Urinary bladder (tissue), 4 donors: ENCODE measurements around the gene CLEC4A. TPM values are rescaled to one million over a fixed set of nuclear protein-coding genes. Genes with fewer than 3 reads are reported as not detected.
"Not testable (repeated sequence)": the region's sequence is repeated elsewhere in the genome, so short reads cannot be mapped to it uniquely, and the experiment has no call there.

Experiments
- DNase-seq: peaks from one replicate; pipeline ENCODE4 v3.0.0-alpha.2; 2015; ENCODE audit errors: extremely low spot score
- H3K27ac ChIP-seq: one replicate; pipeline ENCODE4 v1.5.1; 2013; ENCODE audit warnings: low read depth, mild to moderate bottlenecking, moderate library complexity
- H3K36me3 ChIP-seq: one replicate; pipeline ENCODE4 v1.6.1; 2013; ENCODE audit warnings: mild to moderate bottlenecking, moderate library complexity; ENCODE audit not compliant: insufficient read depth
- H3K4me1 ChIP-seq: one replicate; pipeline ENCODE4 v1.6.1; 2013; ENCODE audit warnings: mild to moderate bottlenecking, moderate library complexity; ENCODE audit not compliant: insufficient read depth
- H3K4me3 ChIP-seq: one replicate; pipeline ENCODE4 v1.5.1; 2013; ENCODE audit warnings: low read depth, low read length
- WGBS: extraction: QIAGEN DNeasy Blood & Tissue Kit; methylation state at CpG from one replicate; pipeline ENCODE4 v1.1.7; 2013; 5-methylcytosine and 5-hydroxymethylcytosine counted together
- polyA plus RNA-seq: library from polyadenylated mRNA; stranded (reverse); fragments of 200-250 nt; gene quantifications from one replicate; pipeline ENCODE4 v1.2.3, GENCODE V29; 2013
- total RNA-seq: library from RNA; depleted of rRNA; stranded (reverse); fragments of >200 nt; gene quantifications from one replicate; pipeline ENCODE4 v1.2.3, GENCODE V29; 2014
- donor health status: healthy with polysubstance abuse.
- donor health status: healthy.

CLEC4A gene
- total RNA-seq (2.1 TPM), polyA plus RNA-seq (2.6 TPM)

DNA sequence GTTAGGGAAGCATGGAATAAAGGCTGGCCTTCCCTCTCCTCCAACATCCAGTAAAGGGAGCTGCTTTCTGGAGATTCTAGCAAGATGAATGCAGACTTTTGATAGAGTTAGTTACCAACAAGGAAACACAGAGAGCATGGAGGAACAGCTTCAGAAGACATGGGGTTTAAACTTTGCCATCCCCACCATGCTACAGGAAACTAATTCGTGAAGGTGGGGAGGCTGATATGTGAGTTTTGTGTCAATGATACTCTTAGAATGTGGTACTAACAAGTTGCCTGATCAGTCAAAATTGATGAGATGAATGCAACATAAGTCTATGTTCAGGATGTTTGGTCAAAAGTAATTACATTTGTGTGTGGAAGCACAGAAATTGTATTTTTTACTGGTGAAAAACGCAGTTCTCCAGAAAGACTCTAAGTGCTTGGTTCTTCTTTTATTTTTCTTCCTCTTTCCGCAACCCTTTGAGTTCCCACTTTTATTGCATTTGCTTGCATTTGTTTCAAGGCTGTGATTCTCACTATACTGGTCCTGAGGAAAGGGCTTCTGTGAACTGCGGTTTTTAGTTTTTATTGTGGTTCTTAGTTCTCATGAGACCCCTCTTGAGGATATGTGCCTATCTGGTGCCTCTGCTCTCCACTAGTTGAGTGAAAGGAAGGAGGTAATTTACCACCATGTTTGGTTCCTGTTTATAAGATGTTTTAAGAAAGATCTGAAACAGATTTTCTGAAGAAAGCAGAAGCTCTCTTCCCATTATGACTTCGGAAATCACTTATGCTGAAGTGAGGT lies at the start of gene CLEC4A:
CLEC4A (plus strand) TSS at position 494 of the 789 bp plus-strand sequence; CDS start at position 756, 262 bp downstream.
- Histone ChIP-seq H3K4me3 (no peak within 1 kb of the TSS), H3K4me1 (no peaks in the 10 kb centered on the region), H3K27ac (no peak within 1 kb of the TSS), H3K36me3 (no peaks in the 10 kb centered on the region)
- DNase-seq, result no peak
- 79% methylated on average over 5 of the region's 5 CpGs for WGBS

- Histone ChIP-seq H3K36me3 (no peaks in the 10 kb centered on the region), H3K27ac (no peak overlapping the region), H3K4me1 (no peaks in the 10 kb centered on the region), H3K4me3 (no peak overlapping the region)
- WGBS, result 85% methylated on average over 6 of the region's 6 CpGs
- DNase-seq, result no peak
Observed at GRCh38 chr12:8075935-8076334, 47.5 kb upstream of the CLEC4A start.

DNA sequence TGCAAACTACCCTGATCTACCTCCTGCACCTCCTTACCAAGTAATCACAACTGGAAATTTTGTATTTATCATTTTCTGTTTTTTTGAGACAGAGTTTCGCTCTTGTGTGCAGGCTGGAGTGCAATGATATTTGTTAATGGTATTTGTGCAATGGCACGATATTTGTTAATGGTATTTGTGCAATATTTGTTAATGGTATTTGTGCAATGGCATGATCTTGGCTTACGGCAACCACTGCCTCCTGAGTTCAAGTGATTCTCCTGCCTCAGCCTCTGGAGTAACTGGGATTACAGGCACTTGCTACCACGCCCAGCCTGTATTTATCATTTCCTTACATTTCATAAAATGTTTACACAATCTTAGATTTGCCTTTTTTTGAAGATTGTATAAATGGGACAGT lies 47.1 kb upstream of the CLEC4A start:
- no peak for DNase-seq
- 77% methylated on average over 4 of the region's 4 CpGs for WGBS
- Histone ChIP-seq H3K27ac (no peak overlapping the region), H3K4me3 (no peak overlapping the region), H3K36me3 (no peaks in the 10 kb centered on the region), H3K4me1 (no peaks in the 10 kb centered on the region)

- 34% methylated on average over 4 of the region's 4 CpGs for WGBS
Observed at GRCh38 chr12:8077207-8077606, 46.2 kb upstream of the CLEC4A start.

DNA sequence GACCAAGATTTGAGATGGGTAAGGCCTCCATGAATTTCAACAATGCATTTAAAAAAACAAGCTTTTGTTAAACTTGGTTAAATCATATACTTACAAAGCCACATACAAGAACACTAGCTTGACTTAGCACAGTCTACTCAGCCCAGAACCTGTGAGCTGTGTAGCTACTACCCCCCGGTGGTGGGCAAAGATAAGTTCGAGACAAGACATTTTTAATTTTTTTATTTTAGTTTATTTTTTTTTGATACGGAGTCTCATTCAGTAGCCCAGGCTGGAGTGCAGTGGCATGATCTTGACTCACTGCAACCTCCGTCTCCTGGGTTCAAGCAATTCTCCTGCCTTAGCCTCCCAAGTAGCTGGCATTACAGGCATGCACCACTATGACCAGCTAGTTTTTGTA lies 45.0 kb upstream of the CLEC4A start:
- Histone ChIP-seq H3K4me3 (no peak overlapping the region), H3K36me3 (no peaks in the 10 kb centered on the region), H3K4me1 (no peaks in the 10 kb centered on the region), H3K27ac (no peak overlapping the region)
- DNase-seq, result no peak
- WGBS, result 23% methylated on average over 4 of the region's 4 CpGs

More at GRCh38 chr12:8077207-8077606, 46.2 kb upstream of the CLEC4A start:
- no peak for DNase-seq
- H3K4me3 ChIP-seq, result no peak overlapping the region
- H3K27ac ChIP-seq, result no peak overlapping the region
- no peaks in the 10 kb centered on the region for H3K4me1 ChIP-seq
- no peaks in the 10 kb centered on the region for H3K36me3 ChIP-seq

- Histone ChIP-seq H3K27ac (no peak overlapping the region), H3K36me3 (no peaks in the 10 kb centered on the region), H3K4me3 (no peak overlapping the region), H3K4me1 (no peaks in the 10 kb centered on the region)
- WGBS, result 76% methylated on average over 2 of the region's 2 CpGs
- no peak for DNase-seq
Observed at GRCh38 chr12:8078916-8079315, 44.5 kb upstream of the CLEC4A start.

- no peaks in the 10 kb centered on the region for H3K4me1 ChIP-seq
- no peaks in the 10 kb centered on the region for H3K36me3 ChIP-seq
- H3K4me3 ChIP-seq, result no peak overlapping the region
- DNase-seq, result no peak
- H3K27ac ChIP-seq, result no peak overlapping the region
Observed at GRCh38 chr12:8080120-8080519, 43.3 kb upstream of the CLEC4A start.

DNA sequence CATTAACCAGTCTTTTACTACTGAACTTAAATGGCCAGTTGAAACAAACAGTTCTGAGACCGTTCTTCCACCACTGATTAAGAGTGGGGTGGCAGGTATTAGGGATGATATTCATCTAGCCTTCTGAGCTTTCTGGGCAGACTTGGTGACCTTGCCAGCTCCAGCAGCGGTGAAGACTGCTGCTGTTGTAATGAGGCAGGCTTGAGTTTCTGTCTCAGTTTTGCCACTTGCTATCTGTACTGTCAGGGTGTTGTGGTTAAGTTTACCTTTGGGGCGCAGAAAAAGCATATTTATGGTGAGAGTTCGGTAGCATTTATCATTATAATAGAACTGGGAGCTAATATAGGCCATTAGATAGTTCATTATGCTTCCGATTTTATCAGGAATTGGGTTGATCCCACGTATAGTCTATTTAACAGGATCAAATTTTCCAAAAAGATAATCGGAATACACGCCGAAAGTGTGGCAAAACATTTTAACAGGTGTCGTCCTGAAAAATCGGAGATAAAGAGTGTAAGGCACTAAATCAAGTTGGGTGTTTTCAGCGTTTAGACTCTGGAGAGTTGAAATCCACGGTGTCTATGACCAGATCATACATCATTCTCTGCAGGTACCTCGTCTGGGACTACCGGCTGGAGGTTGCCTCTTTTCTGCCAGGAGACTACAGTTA lies 42.0 kb upstream of the CLEC4A start:
- peak overlapping the region; percentile 53 for H3K4me3 ChIP-seq
- peak overlapping the region; percentile 68 for H3K27ac ChIP-seq
- peak; percentile 6 for DNase-seq
- H3K36me3 ChIP-seq, result no peaks in the 10 kb centered on the region
- WGBS, result 1% methylated on average over 15 of the region's 15 CpGs
- no peaks in the 10 kb centered on the region for H3K4me1 ChIP-seq

DNA sequence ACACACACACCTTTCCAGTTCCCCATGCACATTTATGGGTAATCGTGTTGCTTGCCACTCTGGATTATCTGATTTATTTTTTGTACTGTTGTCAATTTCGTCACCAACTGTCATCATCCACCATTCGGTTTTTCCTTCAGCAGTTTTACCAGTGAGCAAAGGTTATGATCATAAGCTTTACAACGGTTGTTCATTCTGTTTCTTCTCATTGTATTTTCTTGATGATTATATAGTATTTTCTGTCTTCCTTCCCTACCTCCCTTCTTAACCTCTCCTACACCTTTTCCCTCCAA lies 40.7 kb upstream of the CLEC4A start:
- Histone ChIP-seq H3K27ac (no peak overlapping the region), H3K36me3 (no peaks in the 10 kb centered on the region), H3K4me1 (no peaks in the 10 kb centered on the region), H3K4me3 (peak overlapping the region; percentile 53)
- WGBS, result 6% methylated on average over 4 of the region's 4 CpGs
- DNase-seq, result peak; percentile 13

GRCh38 chr12:8084351-8084750 lies 39.1 kb upstream of the CLEC4A start:
- 67% methylated on average over 3 of the region's 3 CpGs for WGBS
- DNase-seq, H3K36me3 ChIP-seq, H3K27ac ChIP-seq, H3K4me1 ChIP-seq, H3K4me3 ChIP-seq: not testable (repeated sequence)

GRCh38 chr12:8087666-8088065 lies 35.8 kb upstream of the CLEC4A start:
- DNase-seq, result no peak
- Histone ChIP-seq H3K27ac (no peak overlapping the region), H3K4me3 (no peak overlapping the region), H3K36me3 (no peaks in the 10 kb centered on the region), H3K4me1 (no peaks in the 10 kb centered on the region)
- WGBS, result 89% methylated on average over 2 of the region's 2 CpGs

DNA sequence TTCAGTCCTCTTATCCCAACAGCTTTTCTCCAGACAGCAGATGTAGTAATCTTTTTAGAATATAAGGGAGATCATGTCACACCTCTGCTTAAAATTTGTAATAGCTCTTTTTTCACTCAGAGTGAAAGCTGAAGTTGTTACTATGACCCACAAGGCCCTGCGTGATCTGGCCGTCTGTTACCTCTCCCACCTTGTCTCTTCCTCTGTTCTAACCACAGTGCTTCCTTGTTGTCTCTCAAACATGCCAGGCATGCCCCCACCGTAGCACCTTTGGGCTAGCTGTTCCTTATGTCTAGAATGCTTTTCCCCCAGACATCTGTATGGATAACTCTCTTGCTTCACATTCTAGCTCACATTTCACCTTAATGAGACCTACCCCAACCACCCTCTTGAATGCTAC lies 34.8 kb upstream of the CLEC4A start:
- peaks cover 6% of the 10 kb centered on the region for H3K36me3 ChIP-seq
- no peaks in the 10 kb centered on the region for H3K4me1 ChIP-seq
- H3K4me3 ChIP-seq, result no peak overlapping the region
- 68% methylated on average over 3 of the region's 3 CpGs for WGBS
- no peak for DNase-seq
- H3K27ac ChIP-seq, result no peak overlapping the region

GRCh38 chr12:8089277-8089676 lies 34.1 kb upstream of the CLEC4A start:
- not testable (repeated sequence) for H3K36me3 ChIP-seq, H3K4me1 ChIP-seq, DNase-seq, H3K27ac ChIP-seq, H3K4me3 ChIP-seq
- WGBS, result 91% methylated on average over 11 of the region's 11 CpGs

DNA sequence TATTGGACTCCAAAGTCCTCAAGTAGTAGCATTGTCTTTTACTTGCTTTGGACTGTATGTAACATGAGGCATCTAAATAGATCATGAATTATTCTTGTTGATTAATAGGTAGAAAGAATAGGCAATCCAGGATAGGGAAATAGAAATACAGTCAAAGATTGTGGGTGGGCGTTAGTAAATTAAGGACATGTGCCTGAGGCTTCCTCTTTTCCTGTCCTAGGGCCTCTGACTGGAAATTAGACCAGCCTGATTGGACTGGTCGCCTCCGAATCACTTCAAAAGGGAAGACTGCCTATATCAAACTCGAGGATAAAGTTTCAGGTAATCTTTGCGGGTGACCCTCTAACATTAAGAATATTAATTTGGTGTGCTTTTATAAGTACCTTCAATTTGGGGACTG lies 33.7 kb upstream of the CLEC4A start:
- no peak overlapping the region for H3K27ac ChIP-seq
- no peaks in the 10 kb centered on the region for H3K4me1 ChIP-seq
- no peak for DNase-seq
- H3K36me3 ChIP-seq, result peaks cover 6% of the 10 kb centered on the region
- 88% methylated on average over 5 of the region's 5 CpGs for WGBS
- H3K4me3 ChIP-seq, result no peak overlapping the region
